ENCODE results near the gene PLA2G7.

The PLA2G7 gene

GRCh38 chr6:46688966-46689335 lies 46.2 kb downstream of the PLA2G7 start:
- DNase-seq (ENCODE audit: low spot score): no peak

GRCh38 chr6:46688117-46688965 lies 46.8 kb downstream of the PLA2G7 start:
- no peak for DNase-seq (ENCODE audit: low spot score)

GRCh38 chr6:46687619-46688097 lies 47.5 kb downstream of the PLA2G7 start, which contains the start of gene TDRD6:
TSS of gene TDRD6 (plus strand) at chr6:46687885. CDS start at chr6:46688129, 244 bp downstream.
- no peak for DNase-seq (ENCODE audit: low spot score)

GRCh38 chr6:46684771-46685170 lies 50.4 kb downstream of the PLA2G7 start:
- DNase-seq (ENCODE audit: low spot score): no peak

GRCh38 chr6:46677314-46677654 lies 57.9 kb downstream of the PLA2G7 start:
- DNase-seq (ENCODE audit: low spot score): no peak

GRCh38 chr6:46676604-46677313 lies 58.4 kb downstream of the PLA2G7 start:
- no peak for DNase-seq (ENCODE audit: low spot score)

GRCh38 chr6:46674410-46674809 lies 60.8 kb downstream of the PLA2G7 start:
- DNase-seq (ENCODE audit: low spot score): peak; percentile 11

GRCh38 chr6:46667377-46667776 lies 67.8 kb downstream of the PLA2G7 start:
- DNase-seq (ENCODE audit: low spot score): no peak

- peak; percentile 23 for DNase-seq (ENCODE audit: low spot score)
These were observed 73.7 kb downstream of the PLA2G7 start for GRCh38 chr6:46661483-46661882.

GRCh38 chr6:46657642-46658041 lies 77.5 kb downstream of the PLA2G7 start:
- DNase-seq (ENCODE audit: low spot score): no peak

- DNase-seq (ENCODE audit: low spot score): peak; percentile 23
These were observed 79.4 kb downstream of the PLA2G7 start for GRCh38 chr6:46655803-46656202.
